A549 (cell line): Measurements from ENCODE around the gene NIN.

ENCODE experiments used
- HOXB5 ChIP-seq: fragments of 250-450 bp; sonication (Bioruptor Pico); IDR thresholded peaks from 2 replicates; pipeline ENCODE4 v1.5.0; 2020; ENCODE audit warnings: mild to moderate bottlenecking, moderate library complexity
- KDM1A ChIP-seq: fragments of 200-600 bp; sonication (generic); IDR thresholded peaks from 2 replicates; pipeline ENCODE4 v1.6.1; 2016; ENCODE audit warnings: low read depth, mild to moderate bottlenecking
- POLR2A ChIP-seq: IDR thresholded peaks from 2 replicates; pipeline ENCODE4 v1.6.1; 2012; ENCODE audit warnings: mild to moderate bottlenecking, low read length
- RAD21 ChIP-seq, 2 experiments: fragments of >200 bp in 1 of 2; sonication (Bioruptor Twin) in 1 of 2; formaldehyde crosslinking in 1 of 2; IDR thresholded peaks in 1 of 2; conservative IDR thresholded peaks in 1 of 2; 2 replicates in 1 of 2; 3 replicates in 1 of 2; pipeline ENCODE4 v1.6.1; 2012 to 2018; ENCODE audit warnings: inconsistent platforms in 1 of 2
- TF ChIP-seq, protein P1 (sequence below): fragments of >200 bp; sonication (Bioruptor Twin); formaldehyde crosslinking; IDR thresholded peaks from 3 replicates; pipeline ENCODE4 v1.5.1; 2016

GRCh38 chr14:50821510-50822464, 9.2 kb downstream of the NIN start:
- TF ChIP-seq, protein P1, sequence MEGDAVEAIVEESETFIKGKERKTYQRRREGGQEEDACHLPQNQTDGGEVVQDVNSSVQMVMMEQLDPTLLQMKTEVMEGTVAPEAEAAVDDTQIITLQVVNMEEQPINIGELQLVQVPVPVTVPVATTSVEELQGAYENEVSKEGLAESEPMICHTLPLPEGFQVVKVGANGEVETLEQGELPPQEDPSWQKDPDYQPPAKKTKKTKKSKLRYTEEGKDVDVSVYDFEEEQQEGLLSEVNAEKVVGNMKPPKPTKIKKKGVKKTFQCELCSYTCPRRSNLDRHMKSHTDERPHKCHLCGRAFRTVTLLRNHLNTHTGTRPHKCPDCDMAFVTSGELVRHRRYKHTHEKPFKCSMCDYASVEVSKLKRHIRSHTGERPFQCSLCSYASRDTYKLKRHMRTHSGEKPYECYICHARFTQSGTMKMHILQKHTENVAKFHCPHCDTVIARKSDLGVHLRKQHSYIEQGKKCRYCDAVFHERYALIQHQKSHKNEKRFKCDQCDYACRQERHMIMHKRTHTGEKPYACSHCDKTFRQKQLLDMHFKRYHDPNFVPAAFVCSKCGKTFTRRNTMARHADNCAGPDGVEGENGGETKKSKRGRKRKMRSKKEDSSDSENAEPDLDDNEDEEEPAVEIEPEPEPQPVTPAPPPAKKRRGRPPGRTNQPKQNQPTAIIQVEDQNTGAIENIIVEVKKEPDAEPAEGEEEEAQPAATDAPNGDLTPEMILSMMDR: no peak
- TF ChIP-seq POLR2A (no peak), HOXB5 (CRISPR knock-in tag) (no peak), RAD21 (conservative IDR thresholded peaks at IDR 0.05 in 1 of 2, IDR thresholded peaks at IDR 0.05 in 1 of 2) (no peak), KDM1A (no peak)
